NCI-H748 (cell line): ENCODE results near the gene TICRR.
"Not testable (repeated sequence)": the region's sequence is repeated elsewhere in the genome, so short reads cannot be mapped to it uniquely, and the experiment has no call there.

Source experiments
- DNase-seq: peaks from one replicate; lab custom pipeline; 2025; ENCODE audit not compliant: unreplicated experiment; lab: John Stamatoyannopoulos, UW

TICRR gene

DNA sequence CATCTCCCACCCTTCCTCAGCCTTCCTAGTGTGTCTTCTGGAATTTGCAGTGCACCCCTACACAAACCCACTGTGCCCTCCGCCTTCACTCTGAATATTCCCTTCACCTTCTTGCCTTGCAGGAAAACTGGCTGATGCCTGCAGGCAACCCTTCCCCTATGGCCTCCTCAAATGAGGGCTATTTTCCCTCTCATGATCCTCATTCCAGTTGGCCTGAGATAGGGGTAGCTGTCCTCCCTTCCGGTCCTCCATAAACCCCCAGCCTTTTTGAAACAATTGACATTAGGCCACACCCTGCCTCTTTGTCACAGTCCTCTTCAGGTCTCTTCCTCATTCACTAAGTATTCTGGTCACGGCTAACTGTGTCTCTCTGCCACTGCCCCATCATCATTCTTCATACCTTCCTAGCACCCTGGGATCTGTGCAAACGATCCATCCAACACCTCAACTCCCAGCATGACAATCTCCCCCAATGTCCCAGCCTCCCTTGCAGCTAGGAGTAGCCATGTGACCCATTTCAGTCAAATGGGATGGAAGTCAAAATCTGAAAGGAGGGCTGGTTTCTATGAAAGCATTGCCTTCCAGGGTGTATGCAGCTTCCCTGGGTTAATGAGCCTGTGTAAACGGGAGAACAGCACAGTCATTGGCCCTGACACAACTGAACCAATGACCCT, 8.5 kb upstream of the TICRR start:
- no peak for DNase-seq

DNA sequence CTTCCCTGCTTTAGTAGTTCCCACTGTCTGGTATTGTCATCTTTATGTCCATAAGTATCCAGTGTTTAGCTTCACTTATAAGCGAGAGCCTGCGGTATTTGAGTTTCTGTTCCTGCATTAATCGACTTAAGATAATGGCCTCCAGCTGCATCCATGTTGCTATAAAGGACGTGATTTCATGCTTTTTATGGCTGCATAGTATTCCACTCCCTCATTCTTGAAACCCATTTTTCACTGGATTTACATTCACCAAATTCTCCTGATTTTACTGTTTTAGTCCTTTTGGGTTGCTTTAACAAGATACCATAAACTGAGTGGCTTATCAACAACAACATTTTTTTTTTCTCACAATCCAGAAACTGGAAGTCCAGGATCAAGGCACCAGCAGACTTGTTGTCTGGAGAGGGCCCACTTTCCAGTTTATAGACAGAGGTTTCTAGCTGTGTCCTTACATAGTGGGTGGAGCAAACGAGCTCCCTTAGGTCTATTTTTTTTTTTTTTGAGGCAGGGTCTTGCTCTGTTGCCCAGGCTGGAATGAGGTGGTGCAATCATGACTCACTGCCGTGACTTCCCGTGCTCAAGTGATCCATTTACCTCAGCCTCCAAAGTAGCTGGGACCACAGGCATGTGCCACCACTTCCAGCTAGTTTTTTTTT, 6.1 kb upstream of the TICRR start:
- DNase-seq = no peak

DNA sequence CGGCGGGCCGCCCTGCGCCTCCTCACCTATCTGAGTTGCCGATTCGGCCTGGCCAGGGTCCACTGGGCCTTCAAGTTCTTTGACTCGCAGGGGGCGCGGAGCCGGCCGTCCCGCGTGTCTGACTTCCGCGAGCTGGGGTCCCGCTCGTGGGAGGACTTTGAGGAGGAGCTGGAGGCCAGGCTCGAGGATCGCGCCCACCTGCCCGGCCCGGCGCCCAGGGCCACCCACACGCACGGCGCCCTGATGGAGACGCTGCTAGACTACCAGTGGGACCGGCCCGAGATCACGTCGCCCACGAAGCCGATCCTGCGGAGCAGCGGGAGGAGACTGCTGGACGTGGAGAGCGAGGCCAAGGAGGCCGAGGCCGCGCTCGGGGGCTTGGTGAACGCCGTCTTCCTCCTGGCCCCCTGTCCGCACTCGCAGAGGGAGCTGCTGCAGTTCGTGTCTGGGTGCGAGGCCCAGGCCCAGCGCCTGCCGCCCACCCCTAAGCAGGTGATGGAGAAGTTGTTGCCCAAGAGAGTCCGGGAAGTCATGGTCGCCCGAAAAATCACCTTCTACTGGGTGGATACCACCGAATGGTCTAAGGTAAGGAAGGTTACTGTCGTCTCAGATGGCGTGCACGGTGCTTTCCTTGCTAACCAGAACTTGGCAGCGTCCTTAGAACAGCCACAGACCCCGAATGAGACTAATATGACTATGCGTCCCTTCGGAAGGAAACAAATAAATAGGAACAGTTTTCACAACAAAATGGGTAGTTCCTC, 567 bp downstream of the TICRR start:
- DNase-seq = peak; percentile 24

DNA sequence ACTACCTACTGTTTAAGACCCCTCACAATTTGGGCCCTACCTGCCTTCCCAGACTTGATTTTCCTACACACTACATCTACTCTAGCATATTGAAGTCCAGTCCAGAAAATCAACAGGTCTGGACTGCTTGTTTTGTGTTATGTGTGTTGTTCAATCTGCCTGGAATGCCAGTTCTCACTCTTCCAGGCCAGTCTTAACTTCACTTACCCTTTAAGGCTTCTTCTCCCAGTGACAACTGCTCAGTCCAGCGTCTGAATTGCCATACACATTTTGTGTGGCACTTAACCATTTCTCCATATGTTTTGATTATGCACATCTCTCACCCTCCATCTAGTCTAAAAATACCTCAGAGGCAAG, 1.1 kb downstream of the TICRR start:
- no peak for DNase-seq

GRCh38 chr15:89577776-89578115, 2.5 kb downstream of the TICRR start:
- DNase-seq = no peak

- no peak for DNase-seq
Measured at GRCh38 chr15:89578146-89578545, 2.9 kb downstream of the TICRR start.

DNA sequence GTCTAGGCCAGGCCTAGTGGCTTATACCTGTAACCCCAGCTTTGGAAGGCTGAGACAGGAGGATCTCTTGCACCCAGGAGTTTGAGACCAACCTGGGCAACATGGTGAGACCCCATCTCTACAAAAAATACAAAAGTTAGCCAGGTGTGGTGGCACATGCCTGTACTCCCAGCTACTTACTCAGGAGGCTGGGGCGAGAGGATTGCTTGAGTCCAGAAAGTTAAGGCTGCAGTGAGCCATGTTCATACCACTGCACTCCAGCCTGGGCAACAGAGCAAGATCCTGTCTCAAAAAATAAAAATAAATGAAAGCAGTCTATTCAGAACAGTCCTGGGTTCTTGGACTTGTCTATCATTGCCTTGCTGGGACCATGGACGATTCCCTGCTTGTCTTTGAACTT, 5.5 kb downstream of the TICRR start:
- DNase-seq = not testable (repeated sequence)

GRCh38 chr15:89586651-89587050, 11.4 kb downstream of the TICRR start:
- no peak for DNase-seq

- DNase-seq = no peak
Measured at GRCh38 chr15:89587955-89588354, 12.7 kb downstream of the TICRR start.

GRCh38 chr15:89591834-89592233, 16.6 kb downstream of the TICRR start:
- no peak for DNase-seq

DNA sequence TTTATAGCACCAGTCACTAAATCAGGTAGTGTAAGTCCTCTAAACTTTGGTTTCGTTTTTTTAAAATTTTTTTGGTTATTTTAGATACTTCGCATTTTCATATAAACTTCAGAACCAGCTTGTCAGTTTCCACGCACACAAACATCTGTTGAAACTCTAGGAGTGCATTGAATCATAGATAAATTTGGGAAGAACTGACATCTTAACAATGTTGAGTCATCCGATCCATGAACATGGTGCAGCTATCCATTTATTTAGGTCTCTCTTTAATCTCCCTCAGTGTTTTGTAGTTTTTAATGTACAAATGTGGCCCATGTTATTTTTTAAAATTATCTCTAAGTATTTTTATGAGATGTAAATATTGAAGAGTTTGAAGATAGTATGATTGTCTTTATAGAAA, 17.7 kb downstream of the TICRR start:
- no peak for DNase-seq

GRCh38 chr15:89599021-89599420, 23.8 kb downstream of the TICRR start:
- no peak for DNase-seq

DNA sequence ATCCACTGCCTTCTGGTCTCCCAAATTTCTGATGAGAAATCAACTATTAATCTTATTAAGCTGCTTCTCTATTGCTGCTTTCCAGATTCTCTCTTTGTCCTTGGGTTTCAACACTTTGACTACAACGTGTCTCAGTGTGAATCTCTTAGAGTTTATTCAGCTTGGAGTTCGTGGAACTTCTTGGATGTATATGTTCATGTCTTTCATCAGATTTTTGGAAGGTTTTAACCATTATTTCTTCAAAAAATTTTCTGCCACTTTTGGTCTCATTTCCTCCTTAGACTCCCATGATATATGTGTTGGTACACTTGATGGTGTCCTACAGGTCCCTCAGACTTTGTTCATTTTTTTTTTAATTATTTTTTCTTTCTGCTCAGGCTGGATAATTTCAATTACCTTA, 36.0 kb downstream of the TICRR start:
- no peak for DNase-seq

- DNase-seq = no peak
Measured at GRCh38 chr15:89613031-89613430, 37.8 kb downstream of the TICRR start.

GRCh38 chr15:89614164-89614563, 38.9 kb downstream of the TICRR start:
- no peak for DNase-seq

GRCh38 chr15:89615135-89615534, 39.9 kb downstream of the TICRR start:
- DNase-seq = no peak

DNA sequence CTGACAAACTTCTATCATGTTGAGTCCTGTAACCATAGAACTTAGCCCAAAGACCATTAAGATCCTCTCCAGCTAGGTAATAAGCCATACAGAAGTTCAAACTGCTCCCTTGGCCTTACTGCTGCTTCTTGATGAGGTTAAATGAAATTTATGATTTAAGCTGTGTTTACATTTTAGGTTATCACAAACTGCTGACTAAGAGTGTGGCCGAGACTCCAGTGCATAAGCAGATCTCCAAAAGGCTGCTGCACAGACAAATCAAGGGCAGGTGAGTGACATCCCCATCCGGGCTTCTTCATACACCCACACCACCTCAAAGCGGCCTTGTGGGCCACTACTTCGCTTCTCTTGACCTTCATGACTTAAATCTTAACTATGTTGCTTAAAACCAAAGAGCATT, 41.0 kb downstream of the TICRR start:
- DNase-seq = no peak

- no peak for DNase-seq
Measured at GRCh38 chr15:89621547-89621946, 46.3 kb downstream of the TICRR start.

- no peak for DNase-seq
Measured at GRCh38 chr15:89623165-89623564, 47.9 kb downstream of the TICRR start.

DNA sequence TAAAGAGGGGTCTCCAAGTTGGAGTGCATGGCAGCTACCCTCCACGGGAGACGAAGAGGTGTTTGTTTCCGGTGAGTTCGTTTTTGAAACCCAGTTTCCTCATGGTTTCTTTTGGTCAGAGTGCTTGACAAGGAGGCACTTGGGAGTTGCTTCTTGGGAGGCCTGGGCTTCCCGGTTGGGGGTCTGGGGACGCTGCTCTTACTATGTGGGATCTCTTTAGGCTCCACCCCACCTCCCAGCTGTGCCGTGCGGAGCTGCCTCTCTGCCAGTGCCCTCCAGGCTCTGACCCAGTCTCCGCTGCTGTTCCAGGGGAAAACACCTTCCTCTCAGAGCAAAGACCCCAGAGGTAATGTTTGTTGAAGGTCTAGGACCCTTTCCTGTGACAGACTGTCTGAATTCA, 50.4 kb downstream of the TICRR start:
- no peak for DNase-seq

DNA sequence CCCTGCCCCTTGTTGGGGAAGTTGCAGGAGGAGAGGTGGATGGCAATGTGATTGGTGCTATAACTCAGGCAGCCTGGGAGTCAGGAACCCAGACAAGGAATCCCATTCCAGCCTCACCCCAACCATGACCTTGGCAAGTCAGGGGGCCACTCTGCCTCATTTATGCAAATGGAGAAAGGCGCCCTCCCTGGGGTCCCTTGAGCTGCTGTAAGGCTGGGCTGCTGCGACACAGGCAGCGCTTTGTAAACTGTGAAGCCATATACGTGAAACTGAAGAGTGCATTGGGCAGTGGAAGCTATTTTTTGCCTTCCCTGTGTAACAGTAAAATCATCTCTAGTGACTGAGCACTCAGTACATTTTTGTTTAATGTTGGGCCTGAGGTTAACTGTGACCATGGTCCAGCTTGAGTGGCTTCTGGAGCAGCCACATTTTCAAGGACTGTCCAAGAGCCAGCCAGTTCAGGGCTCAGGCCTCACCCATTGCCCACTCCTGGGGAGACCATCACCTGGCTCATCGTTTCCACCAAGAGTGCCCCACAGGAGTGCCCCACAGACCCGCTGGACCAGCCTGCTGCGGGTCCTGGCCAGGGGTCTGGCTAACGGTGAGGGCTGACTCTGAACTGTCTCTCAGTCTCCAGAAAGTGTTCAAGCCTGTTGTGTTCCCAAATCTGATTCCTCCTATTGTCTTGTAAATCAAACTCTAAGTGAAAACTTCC, 52.1 kb downstream of the TICRR start:
- no peak for DNase-seq

DNA sequence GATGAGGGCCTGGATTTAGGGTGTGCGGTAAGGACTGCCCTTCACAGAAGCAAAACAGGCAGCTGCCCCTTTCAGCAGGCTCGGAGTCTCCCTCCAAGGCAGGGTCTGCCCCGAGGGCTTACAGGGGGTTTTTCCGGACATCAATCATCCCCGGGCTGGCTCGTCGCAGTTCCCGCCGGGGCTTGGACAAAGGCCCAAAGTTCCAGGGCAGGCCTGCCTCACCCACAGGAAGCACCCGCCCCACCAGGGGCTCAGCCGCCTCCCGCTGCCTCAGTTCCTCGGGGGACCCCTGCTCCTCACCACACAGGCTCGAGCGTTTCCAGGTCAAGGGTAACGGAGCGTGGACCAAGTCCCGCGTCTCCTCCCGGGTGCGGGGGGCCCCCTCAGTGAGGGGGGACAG, 53.0 kb downstream of the TICRR start:
- DNase-seq = no peak
